ENCODE data around the gene CYTH1. TPM values are rescaled to one million over a fixed set of nuclear protein-coding genes. Genes with fewer than 3 reads are reported as not detected.

Gene CYTH1
- total and polyA plus RNA-seq, 10 of the 15 experiments (the other 5 are each of a cell fraction or from before 2014, with no cell fraction given): 6.6 to 188 (median 145) TPM

GRCh38 chr17:78709119-78709681, 72.9 kb downstream of the CYTH1 start (continued):
- TF ChIP-seq BACH1 (IDR thresholded peaks at IDR 0.05; ENCODE audit: borderline replicate concordance) (no peak), HDGF (IDR thresholded peaks at IDR 0.05) (peak; percentile 40; the same call in 1 of the 2 replicates), POLR2AphosphoS2 (IDR thresholded peaks at IDR 0.05; ENCODE audit: low read depth, low read length) (no peak), ASH2L (IDR thresholded peaks at IDR 0.05; ENCODE audit: borderline replicate concordance, low read depth) (no peak), ZNF217 (IDR thresholded peaks at IDR 0.05) (no peak), MEF2B (IDR thresholded peaks at IDR 0.05; ENCODE audit: partially characterized antibody, poor library complexity, severe bottlenecking) (peak; percentile 4), CREB1 (IDR thresholded peaks at IDR 0.05; ENCODE audit: low read depth) (no peak), FOXK2 (IDR thresholded peaks at IDR 0.05) (no peak), USF2 (IDR thresholded peaks at IDR 0.05; ENCODE audit: borderline replicate concordance, low read depth, low read length) (no peak), ELK1 (IDR thresholded peaks at IDR 0.05; ENCODE audit: low read depth, low read length) (no peak), SP1 (IDR thresholded peaks at IDR 0.05; ENCODE audit: low read depth, low read length) (no peak), RCOR1 (conservative IDR thresholded peaks at IDR 0.05; ENCODE audit: low read depth, low read length) (no peak), CBX3 (IDR thresholded peaks at IDR 0.05; ENCODE audit: borderline replicate concordance, low read depth) (no peak), ZNF24 (IDR thresholded peaks at IDR 0.05) (no peak), CEBPB (IDR thresholded peaks at IDR 0.05; ENCODE audit: borderline replicate concordance in 1 of 2, low read depth in 2 of 2, low read length in 2 of 2) (no peak), ZNF592 (IDR thresholded peaks at IDR 0.05) (no peak; the same call in 1 of the 2 replicates), POLR2AphosphoS5 (IDR thresholded peaks at IDR 0.05; ENCODE audit: low read length) (peak; percentile 91), NFXL1 (IDR thresholded peaks at IDR 0.05; ENCODE audit: borderline replicate concordance) (no peak), IRF5 (IDR thresholded peaks at IDR 0.05; ENCODE audit: borderline replicate concordance) (no peak), SIN3A (IDR thresholded peaks at IDR 0.05; ENCODE audit: low read depth, low read length) (no peak), MLLT1 (IDR thresholded peaks at IDR 0.05) (peak; percentile 75; the same call in 1 of the 2 replicates), NR2C2 (IDR thresholded peaks at IDR 0.05; ENCODE audit: borderline replicate concordance, control insufficient read depth, insufficient read length, low read depth) (no peak), SMAD1 (IDR thresholded peaks at IDR 0.05; ENCODE audit: low read depth, partially characterized antibody) (no peak)

Measured in GM12878 (cell line).